CD4-positive, alpha-beta T cell treated with Interleukin-2 at 100 ng/mL for 4 hours (primary cell): ENCODE results near the gene STK32C.
"Not testable (repeated sequence)": the region's sequence is repeated elsewhere in the genome, so short reads cannot be mapped to it uniquely, and the experiment has no call there.

Experiments
- DNase-seq: peaks from one replicate; pipeline ENCODE4 v3.0.0-alpha.2; 2020; ENCODE audit warnings: low spot score

Gene STK32C

GRCh38 chr10:132281915-132282666, 25.7 kb downstream of the STK32C start:
- no peak for DNase-seq

GRCh38 chr10:132280646-132281074, 27.1 kb downstream of the STK32C start:
- no peak for DNase-seq

- DNase-seq, result no peak
These were observed 27.7 kb downstream of the STK32C start for GRCh38 chr10:132279873-132280645.

- DNase-seq, result no peak
These were observed 30.4 kb downstream of the STK32C start for GRCh38 chr10:132277311-132277741.

GRCh38 chr10:132276706-132277105, 31.0 kb downstream of the STK32C start:
- no peak for DNase-seq

- no peak for DNase-seq
These were observed 31.5 kb downstream of the STK32C start for GRCh38 chr10:132276179-132276675.

GRCh38 chr10:132275426-132276178, 32.1 kb downstream of the STK32C start:
- no peak for DNase-seq

- DNase-seq, result no peak
These were observed 32.8 kb downstream of the STK32C start for GRCh38 chr10:132274986-132275385.

GRCh38 chr10:132274581-132274980, 33.2 kb downstream of the STK32C start:
- DNase-seq, result no peak

- no peak for DNase-seq
These were observed 33.8 kb downstream of the STK32C start for GRCh38 chr10:132273966-132274365.

- DNase-seq, result no peak
These were observed 34.3 kb downstream of the STK32C start for GRCh38 chr10:132273304-132273944.

GRCh38 chr10:132272231-132272971, 35.3 kb downstream of the STK32C start:
- no peak for DNase-seq

- no peak for DNase-seq
These were observed 36.1 kb downstream of the STK32C start for GRCh38 chr10:132271458-132272230.

- DNase-seq, result no peak
These were observed 36.9 kb downstream of the STK32C start for GRCh38 chr10:132270721-132271457.

GRCh38 chr10:132270256-132270655, 37.5 kb downstream of the STK32C start:
- no peak for DNase-seq

GRCh38 chr10:132269266-132270230, 38.2 kb downstream of the STK32C start:
- no peak for DNase-seq

GRCh38 chr10:132267916-132268315, 39.8 kb downstream of the STK32C start:
- DNase-seq, result not testable (repeated sequence)

GRCh38 chr10:132266594-132267161, 41.1 kb downstream of the STK32C start:
- DNase-seq, result no peak
